ENCODE data around the gene PRR5L.

PRR5L gene

GRCh38 chr11:36270701-36271100 lies 25.4 kb upstream of the PRR5L start:
- no peaks in the 10 kb centered on the region for H3K27me3 ChIP-seq (replicated peaks; ENCODE audit: insufficient read depth, low read length)
- no peaks in the 10 kb centered on the region for H3F3A ChIP-seq (ENCODE audit: insufficient read depth, low read length)
- no peak for DNase-seq
- no peaks in the 10 kb centered on the region for H3K36me3 ChIP-seq (replicated peaks; ENCODE audit: insufficient read depth, low read length)
- TF ChIP-seq EZH2phosphoT487 (IDR thresholded peaks at IDR 0.05; ENCODE audit: low read length) (no peak), CTCF (IDR thresholded peaks at IDR 0.05; ENCODE audit: low read length) (no peak), EZH2 (optimal IDR thresholded peaks at IDR 0.05; ENCODE audit: low read depth, low read length) (no peak)
- H3K9ac ChIP-seq (ENCODE audit: low read length) = no peak overlapping the region
- no peak overlapping the region for H3K4me3 ChIP-seq (ENCODE audit: low read length)
- H3K4me2 ChIP-seq (ENCODE audit: low read depth, low read length) = no peak overlapping the region
- H3K4me1 ChIP-seq (ENCODE audit: low read length) = no peaks in the 10 kb centered on the region
- H4K20me1 ChIP-seq (ENCODE audit: insufficient read depth, low read length) = no peaks in the 10 kb centered on the region
- no peaks in the 10 kb centered on the region for H3K9me3 ChIP-seq (replicated peaks; ENCODE audit: insufficient read depth, low read length)
- H3K9me2 ChIP-seq (replicated peaks; ENCODE audit: insufficient read depth, low read length) = no peaks in the 10 kb centered on the region
- no peak overlapping the region for H3K27ac ChIP-seq (ENCODE audit: low read length)
- H3K79me2 ChIP-seq (ENCODE audit: low read length) = no peaks in the 10 kb centered on the region
- no peak overlapping the region for H2AFZ ChIP-seq (ENCODE audit: low read length)

- TF ChIP-seq CTCF (IDR thresholded peaks at IDR 0.05; ENCODE audit: low read length) (no peak), EZH2 (optimal IDR thresholded peaks at IDR 0.05; ENCODE audit: low read depth, low read length) (no peak), EZH2phosphoT487 (IDR thresholded peaks at IDR 0.05; ENCODE audit: low read length) (no peak)
- no peaks in the 10 kb centered on the region for H3K79me2 ChIP-seq (ENCODE audit: low read length)
- H3K27me3 ChIP-seq (replicated peaks; ENCODE audit: insufficient read depth, low read length) = no peaks in the 10 kb centered on the region
- no peaks in the 10 kb centered on the region for H3K4me1 ChIP-seq (ENCODE audit: low read length)
- H3K9me3 ChIP-seq (replicated peaks; ENCODE audit: insufficient read depth, low read length) = no peaks in the 10 kb centered on the region
- no peaks in the 10 kb centered on the region for H3K9me2 ChIP-seq (replicated peaks; ENCODE audit: insufficient read depth, low read length)
- no peak overlapping the region for H3K4me3 ChIP-seq (ENCODE audit: low read length)
- H4K20me1 ChIP-seq (ENCODE audit: insufficient read depth, low read length) = no peaks in the 10 kb centered on the region
- no peak overlapping the region for H3K27ac ChIP-seq (ENCODE audit: low read length)
- no peak overlapping the region for H3K4me2 ChIP-seq (ENCODE audit: low read depth, low read length)
- DNase-seq = no peak
- no peaks in the 10 kb centered on the region for H3K36me3 ChIP-seq (replicated peaks; ENCODE audit: insufficient read depth, low read length)
- H2AFZ ChIP-seq (ENCODE audit: low read length) = no peak overlapping the region
- H3K9ac ChIP-seq (ENCODE audit: low read length) = no peak overlapping the region
- H3F3A ChIP-seq (ENCODE audit: insufficient read depth, low read length) = no peaks in the 10 kb centered on the region
Observed at GRCh38 chr11:36271794-36272407, 24.2 kb upstream of the PRR5L start.

- no peaks in the 10 kb centered on the region for H4K20me1 ChIP-seq (ENCODE audit: insufficient read depth, low read length)
- no peak overlapping the region for H3K9ac ChIP-seq (ENCODE audit: low read length)
- DNase-seq = no peak
- H3K4me3 ChIP-seq (ENCODE audit: low read length) = no peak overlapping the region
- H3K27me3 ChIP-seq (replicated peaks; ENCODE audit: insufficient read depth, low read length) = no peaks in the 10 kb centered on the region
- H3K4me2 ChIP-seq (ENCODE audit: low read depth, low read length) = no peak overlapping the region
- no peaks in the 10 kb centered on the region for H3F3A ChIP-seq (ENCODE audit: insufficient read depth, low read length)
- H3K4me1 ChIP-seq (ENCODE audit: low read length) = no peaks in the 10 kb centered on the region
- H3K9me3 ChIP-seq (replicated peaks; ENCODE audit: insufficient read depth, low read length) = no peaks in the 10 kb centered on the region
- TF ChIP-seq CTCF (IDR thresholded peaks at IDR 0.05; ENCODE audit: low read length) (no peak), EZH2phosphoT487 (IDR thresholded peaks at IDR 0.05; ENCODE audit: low read length) (no peak), EZH2 (optimal IDR thresholded peaks at IDR 0.05; ENCODE audit: low read depth, low read length) (no peak)
- no peaks in the 10 kb centered on the region for H3K79me2 ChIP-seq (ENCODE audit: low read length)
- no peak overlapping the region for H2AFZ ChIP-seq (ENCODE audit: low read length)
- no peaks in the 10 kb centered on the region for H3K36me3 ChIP-seq (replicated peaks; ENCODE audit: insufficient read depth, low read length)
- H3K27ac ChIP-seq (ENCODE audit: low read length) = no peak overlapping the region
- H3K9me2 ChIP-seq (replicated peaks; ENCODE audit: insufficient read depth, low read length) = no peaks in the 10 kb centered on the region
Observed at GRCh38 chr11:36273110-36273509, 23.0 kb upstream of the PRR5L start.

Measured in MM.1S (cell line).